ENCODE results near the gene PFKFB3.
"Not testable (repeated sequence)": the region's sequence is repeated elsewhere in the genome, so short reads cannot be mapped to it uniquely, and the experiment has no call there.

PFKFB3 gene

GRCh38 chr10:6191147-6191546, 11.6 kb upstream of the PFKFB3 start:
- no peak overlapping the region for H3K27ac ChIP-seq
- peaks cover 14% of the 10 kb centered on the region for H3K4me1 ChIP-seq
- no peak overlapping the region for H3K9ac ChIP-seq
- no peak for TF ChIP-seq Cebpa-rat (IDR thresholded peaks at IDR 0.05)
- H3K9me3 ChIP-seq, result no peaks in the 10 kb centered on the region
- peaks cover 78% of the 10 kb centered on the region for H4K20me1 ChIP-seq
- H3K4me3 ChIP-seq, result no peak overlapping the region
- no peaks in the 10 kb centered on the region for H3K27me3 ChIP-seq
- no peak overlapping the region for H3K4me2 ChIP-seq
- H3K36me3 ChIP-seq, result peaks cover 18% of the 10 kb centered on the region

GRCh38 chr10:6191569-6191968, 11.2 kb upstream of the PFKFB3 start:
- H3K27me3 ChIP-seq, result no peaks in the 10 kb centered on the region
- H3K4me2 ChIP-seq, result no peak overlapping the region
- H3K27ac ChIP-seq, result no peak overlapping the region

GRCh38 chr10:6193342-6193741, 9.4 kb upstream of the PFKFB3 start:
- not testable (repeated sequence) for H3K27ac ChIP-seq, H3K9me3 ChIP-seq, H3K9ac ChIP-seq, H3K27me3 ChIP-seq, H3K4me2 ChIP-seq, H3K4me3 ChIP-seq
- Histone ChIP-seq H4K20me1 (peaks cover 82% of the 10 kb centered on the region), H3K36me3 (peaks cover 18% of the 10 kb centered on the region), H3K4me1 (peaks cover 14% of the 10 kb centered on the region)

More at GRCh38 chr10:6191569-6191968, 11.2 kb upstream of the PFKFB3 start:
- Histone ChIP-seq H3K36me3 (peaks cover 18% of the 10 kb centered on the region), H4K20me1 (peaks cover 78% of the 10 kb centered on the region), H3K9me3 (no peaks in the 10 kb centered on the region), H3K4me1 (peaks cover 14% of the 10 kb centered on the region), H3K9ac (no peak overlapping the region), H3K4me3 (no peak overlapping the region)
- TF ChIP-seq Cebpa-rat (IDR thresholded peaks at IDR 0.05), result no peak

- H3K4me1 ChIP-seq, result peaks cover 16% of the 10 kb centered on the region
- peaks cover 18% of the 10 kb centered on the region for H3K36me3 ChIP-seq
- peaks cover 91% of the 10 kb centered on the region for H4K20me1 ChIP-seq
- H3K9ac ChIP-seq, result no peak overlapping the region
- H3K4me3 ChIP-seq, result no peak overlapping the region
- no peak overlapping the region for H3K27ac ChIP-seq
- H3K27me3 ChIP-seq, result no peaks in the 10 kb centered on the region; the same call in 1 of the 2 replicates
- no peak for TF ChIP-seq Cebpa-rat (IDR thresholded peaks at IDR 0.05)
- no peak overlapping the region for H3K4me2 ChIP-seq
- H3K9me3 ChIP-seq, result no peaks in the 10 kb centered on the region
These were observed 8.4 kb upstream of the PFKFB3 start for GRCh38 chr10:6194311-6194710.

GRCh38 chr10:6195376-6195775, 7.4 kb upstream of the PFKFB3 start:
- Histone ChIP-seq H3K27me3 (peaks cover 10% of the 10 kb centered on the region; the same call in 1 of the 2 replicates), H3K9ac (no peak overlapping the region), H3K27ac (no peak overlapping the region), H4K20me1 (peaks cover 96% of the 10 kb centered on the region), H3K9me3 (no peaks in the 10 kb centered on the region), H3K4me1 (peaks cover 27% of the 10 kb centered on the region), H3K4me2 (peak overlapping the region; percentile 53), H3K36me3 (peaks cover 14% of the 10 kb centered on the region), H3K4me3 (no peak overlapping the region)
- no peak for TF ChIP-seq Cebpa-rat (IDR thresholded peaks at IDR 0.05)

- Histone ChIP-seq H3K9ac (no peak overlapping the region), H3K27ac (no peak overlapping the region), H3K4me2 (peak overlapping the region; percentile 53), H3K4me3 (no peak overlapping the region), H3K36me3 (peaks cover 9% of the 10 kb centered on the region), H3K4me1 (peaks cover 30% of the 10 kb centered on the region), H4K20me1 (peaks cover 95% of the 10 kb centered on the region), H3K9me3 (no peaks in the 10 kb centered on the region), H3K27me3 (peaks cover 13% of the 10 kb centered on the region; the same call in 1 of the 2 replicates)
- no peak for TF ChIP-seq Cebpa-rat (IDR thresholded peaks at IDR 0.05)
These were observed 6.9 kb upstream of the PFKFB3 start for GRCh38 chr10:6195846-6196245.

GRCh38 chr10:6196524-6196923, 6.2 kb upstream of the PFKFB3 start:
- peaks cover 92% of the 10 kb centered on the region for H4K20me1 ChIP-seq
- peaks cover 17% of the 10 kb centered on the region; the same call in 1 of the 2 replicates for H3K27me3 ChIP-seq
- not testable (repeated sequence) for H3K4me2 ChIP-seq, H3K9ac ChIP-seq, H3K4me3 ChIP-seq, H3K36me3 ChIP-seq, H3K9me3 ChIP-seq, H3K27ac ChIP-seq
- peaks cover 32% of the 10 kb centered on the region for H3K4me1 ChIP-seq

- no peak overlapping the region for H3K27ac ChIP-seq
- peaks cover 92% of the 10 kb centered on the region for H4K20me1 ChIP-seq
- peaks cover 38% of the 10 kb centered on the region for H3K4me1 ChIP-seq
- no peaks in the 10 kb centered on the region for H3K9me3 ChIP-seq
- no peaks in the 10 kb centered on the region for H3K36me3 ChIP-seq
- no peak overlapping the region for H3K9ac ChIP-seq
- no peak overlapping the region for H3K4me3 ChIP-seq
- TF ChIP-seq Cebpa-rat (IDR thresholded peaks at IDR 0.05), result no peak
- H3K4me2 ChIP-seq, result no peak overlapping the region
- peaks cover 25% of the 10 kb centered on the region; the same call in 1 of the 2 replicates for H3K27me3 ChIP-seq
These were observed 5.4 kb upstream of the PFKFB3 start for GRCh38 chr10:6197321-6197720.

- no peak overlapping the region for H3K4me3 ChIP-seq
- H3K9ac ChIP-seq, result no peak overlapping the region
- H3K27ac ChIP-seq, result no peak overlapping the region
- no peak for TF ChIP-seq Cebpa-rat (IDR thresholded peaks at IDR 0.05)
- H3K4me1 ChIP-seq, result peaks cover 40% of the 10 kb centered on the region
- H3K4me2 ChIP-seq, result no peak overlapping the region
- no peaks in the 10 kb centered on the region for H3K9me3 ChIP-seq
- H3K27me3 ChIP-seq, result peaks cover 27% of the 10 kb centered on the region; the same call in 1 of the 2 replicates
- no peaks in the 10 kb centered on the region for H3K36me3 ChIP-seq
- H4K20me1 ChIP-seq, result peaks cover 89% of the 10 kb centered on the region
These were observed 4.6 kb upstream of the PFKFB3 start for GRCh38 chr10:6198171-6198570.

GRCh38 chr10:6199131-6199733, 3.5 kb upstream of the PFKFB3 start:
- Histone ChIP-seq H3K4me2 (peak overlapping the region; percentile 59; the same call in 1 of the 2 replicates), H3K4me3 (no peak overlapping the region), H3K27me3 (peaks cover 27% of the 10 kb centered on the region; the same call in 1 of the 2 replicates), H4K20me1 (peaks cover 93% of the 10 kb centered on the region), H3K9me3 (no peaks in the 10 kb centered on the region), H3K27ac (no peak overlapping the region), H3K9ac (no peak overlapping the region), H3K36me3 (no peaks in the 10 kb centered on the region), H3K4me1 (peaks cover 44% of the 10 kb centered on the region)
- TF ChIP-seq Cebpa-rat (IDR thresholded peaks at IDR 0.05), result no peak

- no peak for TF ChIP-seq Cebpa-rat (IDR thresholded peaks at IDR 0.05)
- Histone ChIP-seq H3K9me3 (no peaks in the 10 kb centered on the region), H3K36me3 (no peaks in the 10 kb centered on the region), H4K20me1 (peaks cover 93% of the 10 kb centered on the region), H3K27ac (no peak overlapping the region), H3K4me2 (peak overlapping the region; percentile 98), H3K27me3 (peaks cover 27% of the 10 kb centered on the region; the same call in 1 of the 2 replicates), H3K9ac (no peak overlapping the region), H3K4me1 (peaks cover 49% of the 10 kb centered on the region), H3K4me3 (peak overlapping the region; percentile 88; the same call in 1 of the 2 replicates)
These were observed 2.3 kb upstream of the PFKFB3 start for GRCh38 chr10:6200440-6200733.

Data from BLaER1 (cell line).